ENCODE data around the gene NUP98.

NUP98 gene

GRCh38 chr11:3639841-3640240 is 157.5 kb downstream of the NUP98 start:
- Histone ChIP-seq H3K27me3 (no peaks in the 10 kb centered on the region; the same call in 1 of the 2 replicates), H3K4me1 (no peaks in the 10 kb centered on the region), H3K4me3 (ENCODE audit: low read depth, low read length) (no peak overlapping the region), H3K9me3 (no peaks in the 10 kb centered on the region), H3K36me3 (no peaks in the 10 kb centered on the region)
- TF ChIP-seq, protein P1, sequence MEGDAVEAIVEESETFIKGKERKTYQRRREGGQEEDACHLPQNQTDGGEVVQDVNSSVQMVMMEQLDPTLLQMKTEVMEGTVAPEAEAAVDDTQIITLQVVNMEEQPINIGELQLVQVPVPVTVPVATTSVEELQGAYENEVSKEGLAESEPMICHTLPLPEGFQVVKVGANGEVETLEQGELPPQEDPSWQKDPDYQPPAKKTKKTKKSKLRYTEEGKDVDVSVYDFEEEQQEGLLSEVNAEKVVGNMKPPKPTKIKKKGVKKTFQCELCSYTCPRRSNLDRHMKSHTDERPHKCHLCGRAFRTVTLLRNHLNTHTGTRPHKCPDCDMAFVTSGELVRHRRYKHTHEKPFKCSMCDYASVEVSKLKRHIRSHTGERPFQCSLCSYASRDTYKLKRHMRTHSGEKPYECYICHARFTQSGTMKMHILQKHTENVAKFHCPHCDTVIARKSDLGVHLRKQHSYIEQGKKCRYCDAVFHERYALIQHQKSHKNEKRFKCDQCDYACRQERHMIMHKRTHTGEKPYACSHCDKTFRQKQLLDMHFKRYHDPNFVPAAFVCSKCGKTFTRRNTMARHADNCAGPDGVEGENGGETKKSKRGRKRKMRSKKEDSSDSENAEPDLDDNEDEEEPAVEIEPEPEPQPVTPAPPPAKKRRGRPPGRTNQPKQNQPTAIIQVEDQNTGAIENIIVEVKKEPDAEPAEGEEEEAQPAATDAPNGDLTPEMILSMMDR (IDR thresholded peaks at IDR 0.05; ENCODE audit: low read depth, low read length), result no peak
- DNase-seq, result no peak

GRCh38 chr11:3638513-3638912 is 158.8 kb downstream of the NUP98 start:
- Histone ChIP-seq H3K36me3 (no peaks in the 10 kb centered on the region), H3K4me1 (no peaks in the 10 kb centered on the region), H3K9me3 (no peaks in the 10 kb centered on the region), H3K4me3 (ENCODE audit: low read depth, low read length) (no peak overlapping the region), H3K27me3 (no peaks in the 10 kb centered on the region; the same call in 1 of the 2 replicates)
- TF ChIP-seq, protein P1 (IDR thresholded peaks at IDR 0.05; ENCODE audit: low read depth, low read length), result no peak
- no peak for DNase-seq

- DNase-seq, result no peak
- no peaks in the 10 kb centered on the region for H3K9me3 ChIP-seq
- no peaks in the 10 kb centered on the region for H3K4me1 ChIP-seq
- TF ChIP-seq, protein P1 (IDR thresholded peaks at IDR 0.05; ENCODE audit: low read depth, low read length), result no peak
- H3K4me3 ChIP-seq (ENCODE audit: low read depth, low read length), result no peak overlapping the region
- H3K36me3 ChIP-seq, result no peaks in the 10 kb centered on the region
- H3K27me3 ChIP-seq, result no peaks in the 10 kb centered on the region; the same call in 1 of the 2 replicates
Observed at GRCh38 chr11:3637201-3637600, 160.2 kb downstream of the NUP98 start.

DNA sequence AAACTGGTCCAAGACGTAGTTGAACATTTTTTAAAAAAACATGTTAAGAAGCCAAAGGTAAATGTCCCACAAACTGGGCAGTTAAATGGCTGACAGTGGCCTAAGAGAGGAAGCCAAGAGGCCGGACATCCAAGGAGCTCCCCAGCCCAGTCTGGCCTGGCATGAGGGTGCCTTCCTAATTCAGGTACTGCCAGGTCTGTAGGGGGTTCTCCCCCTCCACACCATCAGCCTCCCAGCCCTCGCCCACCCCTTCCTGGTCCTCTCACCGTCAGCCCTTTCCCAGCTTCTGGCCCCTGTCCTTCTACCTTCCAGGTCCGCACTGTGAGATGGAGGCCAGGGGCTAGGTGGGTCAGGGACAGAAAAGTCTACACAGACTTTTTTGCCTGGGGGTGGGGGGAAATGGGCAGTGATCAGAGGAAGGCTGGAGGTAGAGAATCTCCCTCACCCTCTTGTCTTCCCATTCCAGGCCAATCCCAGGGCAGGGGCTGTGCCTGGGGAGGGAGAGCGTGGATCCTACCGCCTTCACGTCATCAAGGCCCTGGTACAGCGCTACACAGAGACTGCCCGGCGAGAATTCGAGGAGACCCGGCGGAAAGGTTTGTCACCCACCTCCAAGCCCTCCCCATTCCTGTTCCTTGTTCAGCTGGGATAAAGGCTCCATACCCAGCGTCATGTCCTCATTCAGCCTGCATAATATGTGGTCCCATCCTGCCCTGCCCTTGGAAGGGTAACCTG is 161.5 kb downstream of the NUP98 start:
- H3K9me3 ChIP-seq, result no peaks in the 10 kb centered on the region
- TF ChIP-seq, protein P1 (IDR thresholded peaks at IDR 0.05; ENCODE audit: low read depth, low read length), result no peak
- no peaks in the 10 kb centered on the region for H3K27me3 ChIP-seq
- no peak for DNase-seq
- no peaks in the 10 kb centered on the region for H3K4me1 ChIP-seq
- no peaks in the 10 kb centered on the region for H3K36me3 ChIP-seq
- no peak overlapping the region for H3K4me3 ChIP-seq (ENCODE audit: low read depth, low read length)

DNA sequence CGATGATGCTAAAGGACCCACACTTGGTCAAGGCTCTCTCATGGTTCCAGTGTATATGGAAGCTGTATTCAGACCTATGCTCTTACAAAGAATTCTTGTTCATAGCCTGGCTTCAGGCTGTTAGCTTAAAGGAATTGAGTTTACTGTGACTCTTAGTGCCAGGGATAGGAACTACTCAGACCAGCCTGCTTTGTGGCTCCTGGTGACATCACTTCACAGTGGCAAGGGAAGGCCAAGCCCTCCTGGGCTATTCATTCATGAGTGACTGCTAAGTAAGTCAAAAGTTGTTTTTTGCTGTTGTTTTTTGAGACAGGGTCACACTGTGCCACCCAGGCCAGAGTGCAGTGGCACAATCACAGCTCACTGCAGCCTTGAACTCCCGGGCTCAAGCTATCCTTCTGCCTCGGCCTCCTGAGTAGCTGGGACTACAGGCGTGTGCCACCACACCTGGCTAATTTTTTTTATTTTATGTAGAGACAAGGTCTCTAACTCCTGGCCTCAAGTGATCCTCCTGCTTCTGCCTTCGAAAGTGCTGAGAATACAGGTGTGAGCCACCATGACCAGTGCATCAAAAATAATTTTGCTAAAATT is 165.2 kb downstream of the NUP98 start:
- TF ChIP-seq, protein P1 (IDR thresholded peaks at IDR 0.05; ENCODE audit: low read depth, low read length), result no peak
- no peak overlapping the region for H3K4me3 ChIP-seq (ENCODE audit: low read depth, low read length)

GRCh38 chr11:3631331-3631730 is 166.0 kb downstream of the NUP98 start:
- H3K4me1 ChIP-seq, result no peaks in the 10 kb centered on the region
- H3K9me3 ChIP-seq, result no peaks in the 10 kb centered on the region
- no peaks in the 10 kb centered on the region for H3K36me3 ChIP-seq
- no peaks in the 10 kb centered on the region for H3K27me3 ChIP-seq
- H3K4me3 ChIP-seq (ENCODE audit: low read depth, low read length), result no peak overlapping the region
- TF ChIP-seq, protein P1 (IDR thresholded peaks at IDR 0.05; ENCODE audit: low read depth, low read length), result no peak
- no peak for DNase-seq

More for the DNA sequence above, 165.2 kb downstream of the NUP98 start:
- Histone ChIP-seq H3K4me1 (no peaks in the 10 kb centered on the region), H3K9me3 (no peaks in the 10 kb centered on the region), H3K36me3 (no peaks in the 10 kb centered on the region), H3K27me3 (no peaks in the 10 kb centered on the region)
- no peak for DNase-seq

All from BE2C (cell line).